ENCODE results near the gene NOL3.

NOL3 gene

DNA sequence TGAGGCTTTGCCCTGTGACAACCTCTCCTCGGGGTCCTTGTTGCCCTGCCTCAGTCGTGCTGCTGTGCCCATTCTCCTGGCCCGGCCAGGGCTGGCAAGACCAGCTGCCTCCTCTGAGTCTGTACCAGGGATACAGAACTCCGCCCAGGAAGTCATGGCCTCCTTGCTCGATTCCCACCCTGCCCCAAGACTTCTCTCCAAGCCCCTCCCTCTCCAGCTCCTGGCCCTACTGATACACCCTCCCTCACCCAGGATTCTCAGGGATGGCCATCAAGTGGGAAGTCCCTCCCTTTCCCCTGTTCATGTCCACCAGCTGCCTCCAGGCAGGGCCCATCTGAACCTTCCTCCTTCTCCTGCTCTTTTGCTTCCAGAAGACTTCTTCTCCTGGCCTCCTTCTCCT is 45.4 kb downstream of the NOL3 start:
- Histone ChIP-seq H3K4me3 (ENCODE audit: insufficient read depth, low read depth, low read length) (no peak overlapping the region), H3K27me3 (ENCODE audit: control insufficient read depth, insufficient read depth, low read length, poor library complexity, severe bottlenecking) (no peaks in the 10 kb centered on the region), H3K9me3 (ENCODE audit: control insufficient read depth, low read length) (no peaks in the 10 kb centered on the region), H3K27ac (ENCODE audit: insufficient read depth, low read depth, low read length, poor library complexity, severe bottlenecking) (no peak overlapping the region), H3K4me1 (ENCODE audit: control insufficient read depth, insufficient read depth, low read length) (no peaks in the 10 kb centered on the region), H3K36me3 (ENCODE audit: control insufficient read depth, insufficient read depth, low read length) (no peaks in the 10 kb centered on the region)
- 77% methylated on average over 5 of the region's 5 CpGs for WGBS, 2 experiments

- no peaks in the 10 kb centered on the region for H3K27me3 ChIP-seq (ENCODE audit: control insufficient read depth, insufficient read depth, low read length, poor library complexity, severe bottlenecking)
- H3K4me3 ChIP-seq (ENCODE audit: insufficient read depth, low read depth, low read length), result no peak overlapping the region
- H3K9me3 ChIP-seq (ENCODE audit: control insufficient read depth, low read length), result no peaks in the 10 kb centered on the region
- no peak overlapping the region for H3K27ac ChIP-seq (ENCODE audit: insufficient read depth, low read depth, low read length, poor library complexity, severe bottlenecking)
- no peaks in the 10 kb centered on the region for H3K36me3 ChIP-seq (ENCODE audit: control insufficient read depth, insufficient read depth, low read length)
- no peaks in the 10 kb centered on the region for H3K4me1 ChIP-seq (ENCODE audit: control insufficient read depth, insufficient read depth, low read length)
- 89% methylated on average over 18 of the region's 18 CpGs for WGBS, 2 experiments
Measured at GRCh38 chr16:67216612-67217490, 46.5 kb downstream of the NOL3 start.

GRCh38 chr16:67223992-67224391 is 53.7 kb downstream of the NOL3 start:
- Histone ChIP-seq H3K27me3 (ENCODE audit: control insufficient read depth, insufficient read depth, low read length, poor library complexity, severe bottlenecking) (no peaks in the 10 kb centered on the region), H3K9me3 (ENCODE audit: control insufficient read depth, low read length) (no peaks in the 10 kb centered on the region), H3K36me3 (ENCODE audit: control insufficient read depth, insufficient read depth, low read length) (peaks cover 8% of the 10 kb centered on the region), H3K27ac (ENCODE audit: insufficient read depth, low read depth, low read length, poor library complexity, severe bottlenecking) (no peak overlapping the region), H3K4me3 (ENCODE audit: insufficient read depth, low read depth, low read length) (no peak overlapping the region), H3K4me1 (ENCODE audit: control insufficient read depth, insufficient read depth, low read length) (peaks cover 6% of the 10 kb centered on the region)
- 92 to 93% methylated on average over 3 of the region's 3 CpGs for WGBS, 2 experiments
